HepG2 (cell line): Measurements from ENCODE around the gene RHBG. TPM values are rescaled to one million over a fixed set of nuclear protein-coding genes. Genes with fewer than 3 reads are reported as not detected.

Experiments
- ATAC-seq: fragments of 200-7000 bp; cut with Tn5 transposase; 3 replicates; pipeline ENCODE4 v1.9.1; 2020; ENCODE audit warnings: mild to moderate bottlenecking, moderate library complexity
- BruUV-seq: library from RNA; stranded (reverse); fragments of 400-500 nt; replicated peaks from 2 replicates; lab custom pipeline; 2021; lab: Mats Ljungman, UMichigan
- CTCF ChIA-PET: fragments of 300-600 bp; formaldehyde crosslinking; extraction: SDS; loops from one replicate; lab custom pipeline; 2021; ENCODE audit warnings: low total read pairs, inconsistent platforms, low intra/inter-chr PET ratio; lab: Yijun Ruan, JAX
- POLR2A ChIA-PET: fragments of 350-600 bp; sonication (Branson Sonifier 250); formaldehyde crosslinking; loops from one replicate; lab custom pipeline; 2020; ENCODE audit warnings: antibody characterized with exemption, inconsistent platforms; lab: Yijun Ruan, JAX
- DNase-seq: peaks from one replicate; pipeline ENCODE4 v3.0.0-alpha.2; 2015; ENCODE audit warnings: low spot score
- FAIRE-seq: peaks from 3 replicates; lab custom pipeline; 2011; peaks lifted over from hg19 to GRCh38; lab: Jason Lieb, UNC
- H2AFZ ChIP-seq: one replicate; pipeline ENCODE4 v1.6.1; 2011; ENCODE audit warnings: low read length, inconsistent platforms
- H3K27ac ChIP-seq: fragments of 300-600 bp; 3 replicates; pipeline ENCODE4 v1.8.0; 2011; ENCODE audit warnings: mixed run types, mild to moderate bottlenecking, mixed read lengths, low read length, inconsistent platforms; ENCODE audit not compliant: insufficient read depth; ENCODE audit errors: extremely low read length
- H3K27me3 ChIP-seq, 2 experiments: fragments of 200-600 bp in 1 of 2; 2 replicates in 1 of 2; 3 replicates in 1 of 2; pipeline versions ENCODE4 v1.6.0 to v1.8.0; 2011; ENCODE audit warnings: low read length in 2 of 2, mild to moderate bottlenecking in 2 of 2, moderate library complexity in 2 of 2, inconsistent platforms in 1 of 2; ENCODE audit not compliant: insufficient read depth in 2 of 2, control insufficient read depth in 1 of 2
- H3K36me3 ChIP-seq, 2 experiments: fragments of 200-600 bp in 1 of 2; replicated peaks in 1 of 2; 2 replicates in 1 of 2; 3 replicates in 1 of 2; pipeline versions ENCODE4 v1.5.1 to v1.8.0; 2011; ENCODE audit warnings: low read length in 2 of 2, inconsistent platforms in 1 of 2; ENCODE audit not compliant: insufficient read depth in 2 of 2, control insufficient read depth in 1 of 2
- H3K4me1 ChIP-seq: 2 replicates; pipeline ENCODE4 v1.5.1; 2012; ENCODE audit warnings: low read length, inconsistent platforms; ENCODE audit not compliant: insufficient read depth
- H3K4me2 ChIP-seq: 2 replicates; pipeline ENCODE4 v1.6.0; 2011; ENCODE audit warnings: low read depth, low read length, inconsistent platforms
- H3K4me3 ChIP-seq, 3 experiments: fragments of 200-600 bp in 1 of 3; sonication (generic), shearing (Covaris generic) in 1 of 3; replicated peaks in 1 of 3; 2 replicates each; pipeline ENCODE4 v1.5.1; 2011 to 2016; ENCODE audit warnings: low read length in 3 of 3, inconsistent platforms in 2 of 3, low read depth in 2 of 3, mild to moderate bottlenecking in 2 of 3, control low read depth in 1 of 3, mixed read lengths in 1 of 3; ENCODE audit not compliant: insufficient read depth in 1 of 3
- H3K79me2 ChIP-seq: one replicate; pipeline ENCODE4 v1.6.1; 2011; ENCODE audit warnings: low read length, inconsistent platforms; ENCODE audit not compliant: insufficient read depth
- H3K9ac ChIP-seq: 2 replicates; pipeline ENCODE4 v1.6.0; 2011; ENCODE audit warnings: mild to moderate bottlenecking, low read depth, low read length, inconsistent platforms; ENCODE audit not compliant: insufficient read depth
- H3K9me3 ChIP-seq: 2 replicates; pipeline ENCODE4 v1.5.1; 2012; ENCODE audit warnings: mild to moderate bottlenecking, low read length
- H4K20me1 ChIP-seq: 2 replicates; pipeline ENCODE4 v1.6.0; 2011; ENCODE audit warnings: inconsistent platforms, mild to moderate bottlenecking, low read length, moderate library complexity; ENCODE audit not compliant: insufficient read depth
- MAFF ChIP-seq: IDR thresholded peaks from 2 replicates; pipeline ENCODE4 v1.6.1; 2011; ENCODE audit warnings: low read depth, low read length, improper control_type of control experiment
- RFXAP ChIP-seq: sonication (generic); formaldehyde crosslinking; IDR thresholded peaks from 2 replicates; pipeline ENCODE4 v1.4.0; 2020; ENCODE audit warnings: missing genetic modification reagents, borderline replicate concordance
- ZMYM2 ChIP-seq: sonication (generic); formaldehyde crosslinking; IDR thresholded peaks from 2 replicates; pipeline ENCODE4 v1.8.0; 2022; ENCODE audit warnings: mild to moderate bottlenecking, missing genetic modification reagents
- ZNF432 ChIP-seq: sonication (generic); formaldehyde crosslinking; IDR thresholded peaks from 2 replicates; pipeline ENCODE4 v1.5.0; 2020; ENCODE audit warnings: missing genetic modification reagents, mild to moderate bottlenecking, borderline replicate concordance
- WGBS: methylation state at CpG from one replicate; pipeline ENCODE4 v1.1.6; 2017; ENCODE audit warnings: low lambda C conversion rate; 5-methylcytosine and 5-hydroxymethylcytosine counted together
- in situ Hi-C: cut with HindIII; loops from 2 replicates; pipeline ENCODE4 v1.10.0; 2017; ENCODE audit warnings: low pct_unique_long_range_greater_than_20kb; ENCODE audit not compliant: extremely low pct_ligation_motif_present
- intact Hi-C: fragments of 100-400 bp; cut with micrococcal nuclease; formaldehyde crosslinking; loops from one replicate; pipeline ENCODE4 v1.10.0; 2022; ENCODE audit not compliant: unreplicated experiment
- polyA plus RNA-seq, 8 experiments: library from polyadenylated mRNA; depleted of rRNA in 3 of 8; stranded (reverse) in 7 of 8; unstranded in 1 of 8; fragments of >200 nt; fragmentation: Illumina TruSeq in 4 of 8; extraction: Trizol in 4 of 8; gene quantifications; 2 replicates each; pipeline versions ENCODE4 v1.2.1 to v1.2.3, GENCODE V29; 2011 to 2016; ENCODE audit warnings: low read depth in 4 of 8, missing spikeins in 1 of 8, mixed read lengths in 1 of 8; ENCODE audit not compliant: insufficient read depth in 1 of 8
- total RNA-seq, 5 experiments: library from RNA; depleted of rRNA; stranded (reverse); fragments of >200 nt; fragmentation: Illumina TruSeq; extraction: Trizol; gene quantifications; 2 replicates each; pipeline ENCODE4 v1.2.3, GENCODE V29; 2016; ENCODE audit warnings: low read depth in 1 of 5

The RHBG gene
- total and polyA plus RNA-seq, 2 of the 13 experiments (the other 11 are each of a cell fraction or from before 2014, with no cell fraction given) = 61.8 to 73.5 TPM

DNA sequence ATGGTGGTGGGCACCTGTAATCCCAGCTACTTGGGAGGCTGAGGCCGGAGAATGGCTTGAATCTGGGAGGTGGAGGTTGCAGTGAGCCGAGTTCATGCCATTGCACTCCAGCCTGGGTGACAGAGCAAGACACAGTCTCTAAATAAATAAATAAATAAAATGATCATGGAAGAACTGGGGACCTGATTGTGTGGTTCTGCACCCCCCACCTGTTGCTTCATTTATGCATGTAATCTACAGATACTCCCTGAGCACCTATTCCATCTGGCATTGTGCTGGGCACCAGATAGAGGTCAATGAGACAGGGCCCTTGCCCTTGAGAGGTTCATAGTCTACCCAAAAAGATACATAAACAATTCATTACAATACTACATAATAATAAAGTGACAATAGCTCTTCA lies 11.0 kb upstream of the RHBG start:
- ChIA-PET CTCF (interaction anchor here (2.0 to 3.1 kb wide), 2 partner anchors 24 to 87 kb away, joined by 9 to 26 read pairs; no protein-coding TSS in a partner anchor), POLR2A (interaction anchor here (5.8 kb wide), 1 partner anchor 14 kb away, joined by 46 read pairs; no protein-coding TSS in a partner anchor)
- no peak overlapping the region for H3K27ac ChIP-seq
- H2AFZ ChIP-seq = no peak overlapping the region
- no peaks in the 10 kb centered on the region for H3K27me3 ChIP-seq
- in situ Hi-C loops (loop anchor here (10.0 kb wide), 1 partner anchor 87 kb away; no protein-coding TSS in a partner anchor), intact Hi-C loops (loop anchor here (1.0 kb wide), 2 partner anchors 25 to 86 kb away; no protein-coding TSS in a partner anchor)
- 100% methylated on average over 2 of the region's 2 CpGs for WGBS
- FAIRE-seq (no peak), ATAC-seq (no peak), DNase-seq (no peak)
- H3K4me2 ChIP-seq = no peak overlapping the region
- H3K9ac ChIP-seq = no peak overlapping the region
- no peak overlapping the region for H3K4me3 ChIP-seq
- no peaks in the 10 kb centered on the region for H3K79me2 ChIP-seq
- peaks cover 44% of the 10 kb centered on the region for H3K4me1 ChIP-seq
- H3K9me3 ChIP-seq = no peaks in the 10 kb centered on the region
- H3K36me3 ChIP-seq = no peaks in the 10 kb centered on the region
- no TSS peak for BruUV-seq
- no peak for TF ChIP-seq ZNF432 (CRISPR knock-in tag)
- TF ChIP-seq ZMYM2 (CRISPR knock-in tag) = no peak
- no peaks in the 10 kb centered on the region for H4K20me1 ChIP-seq

- intact Hi-C loops = no loop called here
- DNase-seq (no peak), ATAC-seq (no peak), FAIRE-seq (no peak)
- no peak overlapping the region for H3K4me2 ChIP-seq
- H3K4me1 ChIP-seq = peaks cover 44% of the 10 kb centered on the region
- no peaks in the 10 kb centered on the region for H3K27me3 ChIP-seq
- no peak overlapping the region for H3K9ac ChIP-seq
- H2AFZ ChIP-seq = no peak overlapping the region
- CTCF ChIA-PET = no interaction called here
- H3K79me2 ChIP-seq = no peaks in the 10 kb centered on the region
- H3K36me3 ChIP-seq = no peaks in the 10 kb centered on the region
- no peak overlapping the region for H3K27ac ChIP-seq
- no peaks in the 10 kb centered on the region for H3K9me3 ChIP-seq
- no TSS peak for BruUV-seq
- H4K20me1 ChIP-seq = no peaks in the 10 kb centered on the region
- no peak overlapping the region for H3K4me3 ChIP-seq
- POLR2A ChIA-PET = interaction anchor here (5.8 kb wide), 1 partner anchor 13 kb away, joined by 46 read pairs; no protein-coding TSS in a partner anchor
- 100% methylated on average over 1 of the region's 1 CpG for WGBS
- TF ChIP-seq RFXAP (CRISPR knock-in tag) (no peak), MAFF (no peak)
- in situ Hi-C loops = loop anchor here (10.0 kb wide), 1 partner anchor 86 kb away; no protein-coding TSS in a partner anchor
Observed at GRCh38 chr1:156358641-156359040, 10.4 kb upstream of the RHBG start.
